HG03175 (cell line): ENCODE measurements around the gene PHYHIPL.

Source experiments
- ATAC-seq: cut with Tn5 transposase; IDR thresholded peaks from one replicate; pipeline ENCODE4 v1.9.1; 2021; ENCODE audit warnings: mild to moderate bottlenecking, moderate library complexity; ENCODE audit not compliant: unreplicated experiment

PHYHIPL gene

DNA sequence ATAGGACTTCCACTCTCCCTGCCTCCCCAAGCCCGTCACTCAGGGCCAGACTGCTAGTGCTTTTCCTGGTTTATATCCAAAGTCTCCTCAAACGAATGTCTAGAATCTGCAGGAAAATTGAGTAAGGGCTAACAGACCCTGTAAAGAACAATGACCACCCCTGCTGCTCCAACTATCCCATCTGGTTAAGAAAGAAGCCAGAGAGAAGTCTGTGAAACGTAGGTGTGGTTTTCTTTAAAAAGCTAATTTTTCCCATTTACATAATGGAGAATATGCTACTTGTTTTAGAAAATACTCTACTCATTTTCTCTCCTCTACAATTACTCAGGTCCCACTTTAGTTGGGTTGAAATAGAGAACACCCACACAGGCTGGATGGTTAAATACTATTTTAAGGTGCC, 113.4 kb downstream of the PHYHIPL start:
- no peak for ATAC-seq

DNA sequence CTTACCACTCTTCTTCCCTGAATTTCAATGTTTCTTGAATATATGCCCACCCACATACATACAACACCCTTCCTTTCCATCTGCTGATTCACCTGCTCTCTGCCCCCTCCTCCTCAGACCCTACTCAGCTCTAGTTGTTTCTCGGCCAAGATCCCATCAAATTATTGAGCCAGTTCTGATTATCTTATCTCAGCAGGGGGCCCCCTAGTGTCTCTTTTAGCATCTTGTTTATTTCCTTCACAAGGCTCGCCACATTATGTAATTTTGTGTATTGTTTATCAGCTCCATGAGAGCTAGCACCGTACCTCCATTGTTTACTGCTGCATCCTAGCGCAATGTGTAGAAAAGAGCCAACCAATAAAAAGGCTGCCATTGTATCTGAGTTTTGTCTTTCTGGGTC, 114.0 kb downstream of the PHYHIPL start:
- no peak for ATAC-seq
